Measurements from ENCODE around the gene NEO1.

Gene NEO1

DNA sequence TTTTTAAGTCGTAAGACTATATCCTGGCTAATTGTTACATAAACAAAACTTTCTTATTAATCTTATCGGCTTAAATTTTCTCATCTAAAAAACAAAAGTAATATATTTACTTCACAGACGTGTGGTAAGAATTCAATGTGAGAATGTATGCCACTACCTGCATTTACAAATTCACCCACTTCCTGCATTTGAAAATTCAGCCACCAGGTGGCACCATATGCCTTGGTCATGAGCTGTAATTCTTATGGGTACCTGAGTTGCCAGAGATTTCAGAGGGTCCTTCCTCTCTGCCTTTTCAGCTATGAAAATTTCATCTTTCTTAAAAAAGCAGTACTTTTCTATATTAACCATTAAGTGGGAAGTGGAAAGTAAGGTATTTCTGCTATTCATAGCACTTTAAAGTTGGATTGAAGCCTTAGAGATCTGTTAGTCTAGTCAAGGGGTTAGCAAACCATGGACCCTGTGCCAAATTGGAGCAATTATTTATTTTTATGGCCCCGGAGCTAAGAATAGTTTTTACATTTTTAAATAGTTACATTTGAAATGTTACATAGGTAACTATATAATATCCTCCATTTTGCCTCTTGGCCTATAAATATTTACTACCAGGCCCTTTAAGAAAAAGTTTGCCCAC is 188.7 kb downstream of the NEO1 start:
- ATAC-seq: peak; percentile 82

DNA sequence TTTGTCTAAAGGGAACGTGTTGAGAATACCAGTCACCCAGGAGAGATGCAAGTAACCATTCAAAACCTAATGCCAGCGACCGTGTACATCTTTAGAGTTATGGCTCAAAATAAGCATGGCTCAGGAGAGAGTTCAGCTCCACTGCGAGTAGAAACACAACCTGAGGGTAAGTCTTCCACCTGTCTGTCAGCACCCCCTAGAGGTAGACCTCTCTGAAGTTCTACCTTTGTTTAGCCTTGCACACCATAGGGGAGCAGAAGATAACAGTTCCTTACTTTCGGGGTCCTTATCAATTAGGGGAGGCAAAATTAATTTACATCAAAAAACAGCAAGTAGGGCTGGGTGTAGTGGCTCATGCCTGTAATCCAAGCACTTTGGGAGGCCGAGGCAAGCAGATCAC is 192.1 kb downstream of the NEO1 start:
- peak; percentile 53; the same call in 2 of the 3 replicates for ATAC-seq

More for the DNA sequence above, 188.7 kb downstream of the NEO1 start:
- TF ChIP-seq RARB (CRISPR knock-in tag; IDR thresholded peaks at IDR 0.05) (no peak), GLIS3 (CRISPR knock-in tag; IDR thresholded peaks at IDR 0.05) (no peak), ZFP3 (CRISPR knock-in tag; IDR thresholded peaks at IDR 0.05) (no peak), TOX (CRISPR knock-in tag; IDR thresholded peaks at IDR 0.05; ENCODE audit: borderline replicate concordance) (no peak), POU6F1 (CRISPR knock-in tag; IDR thresholded peaks at IDR 0.05; ENCODE audit: borderline replicate concordance, low read depth) (no peak), ESRRG (CRISPR knock-in tag; IDR thresholded peaks at IDR 0.05) (no peak), TCF4 (CRISPR knock-in tag; IDR thresholded peaks at IDR 0.05; ENCODE audit: borderline replicate concordance) (no peak), BACH2 (CRISPR knock-in tag; IDR thresholded peaks at IDR 0.05; ENCODE audit: borderline replicate concordance) (no peak), ISL1 (CRISPR knock-in tag; IDR thresholded peaks at IDR 0.05) (no peak), SNAI2 (CRISPR knock-in tag; IDR thresholded peaks at IDR 0.05) (no peak), ZNF8 (CRISPR knock-in tag; IDR thresholded peaks at IDR 0.05) (no peak)
- TF ChIP-seq, protein P1, sequence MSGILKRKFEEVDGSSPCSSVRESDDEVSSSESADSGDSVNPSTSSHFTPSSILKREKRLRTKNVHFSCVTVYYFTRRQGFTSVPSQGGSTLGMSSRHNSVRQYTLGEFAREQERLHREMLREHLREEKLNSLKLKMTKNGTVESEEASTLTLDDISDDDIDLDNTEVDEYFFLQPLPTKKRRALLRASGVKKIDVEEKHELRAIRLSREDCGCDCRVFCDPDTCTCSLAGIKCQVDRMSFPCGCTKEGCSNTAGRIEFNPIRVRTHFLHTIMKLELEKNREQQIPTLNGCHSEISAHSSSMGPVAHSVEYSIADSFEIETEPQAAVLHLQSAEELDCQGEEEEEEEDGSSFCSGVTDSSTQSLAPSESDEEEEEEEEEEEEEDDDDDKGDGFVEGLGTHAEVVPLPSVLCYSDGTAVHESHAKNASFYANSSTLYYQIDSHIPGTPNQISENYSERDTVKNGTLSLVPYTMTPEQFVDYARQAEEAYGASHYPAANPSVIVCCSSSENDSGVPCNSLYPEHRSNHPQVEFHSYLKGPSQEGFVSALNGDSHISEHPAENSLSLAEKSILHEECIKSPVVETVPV (CRISPR knock-in tag; IDR thresholded peaks at IDR 0.05): no peak

More for the DNA sequence above, 192.1 kb downstream of the NEO1 start:
- TF ChIP-seq RARB (CRISPR knock-in tag; IDR thresholded peaks at IDR 0.05): no peak
- TF ChIP-seq ZNF70 (CRISPR knock-in tag; IDR thresholded peaks at IDR 0.05): no peak
- no peak for TF ChIP-seq BACH2 (CRISPR knock-in tag; IDR thresholded peaks at IDR 0.05; ENCODE audit: borderline replicate concordance)
- TF ChIP-seq ZFP3 (CRISPR knock-in tag; IDR thresholded peaks at IDR 0.05): no peak
- no peak for TF ChIP-seq ARNTL (CRISPR knock-in tag; IDR thresholded peaks at IDR 0.05; ENCODE audit: borderline replicate concordance, low read depth)
- TF ChIP-seq CSDC2 (CRISPR knock-in tag; IDR thresholded peaks at IDR 0.05): no peak
- no peak for TF ChIP-seq TCF4 (CRISPR knock-in tag; IDR thresholded peaks at IDR 0.05; ENCODE audit: borderline replicate concordance)
- TF ChIP-seq TOX (CRISPR knock-in tag; IDR thresholded peaks at IDR 0.05; ENCODE audit: borderline replicate concordance): no peak
- no peak for TF ChIP-seq SNAI2 (CRISPR knock-in tag; IDR thresholded peaks at IDR 0.05)
- TF ChIP-seq POU6F1 (CRISPR knock-in tag; IDR thresholded peaks at IDR 0.05; ENCODE audit: borderline replicate concordance, low read depth): no peak
- no peak for TF ChIP-seq ZC3H10 (CRISPR knock-in tag; IDR thresholded peaks at IDR 0.05)
- TF ChIP-seq ZNF8 (CRISPR knock-in tag; IDR thresholded peaks at IDR 0.05): no peak
- TF ChIP-seq ISL1 (CRISPR knock-in tag; IDR thresholded peaks at IDR 0.05): no peak
- TF ChIP-seq ESRRG (CRISPR knock-in tag; IDR thresholded peaks at IDR 0.05): no peak
- no peak for TF ChIP-seq ZFP30 (CRISPR knock-in tag; IDR thresholded peaks at IDR 0.05)
- no peak for TF ChIP-seq TSHZ2 (CRISPR knock-in tag; IDR thresholded peaks at IDR 0.05)
- TF ChIP-seq CREB5 (CRISPR knock-in tag; IDR thresholded peaks at IDR 0.05; ENCODE audit: low read depth): no peak
- no peak for TF ChIP-seq GLIS3 (CRISPR knock-in tag; IDR thresholded peaks at IDR 0.05)
